ENCODE results near the gene KLK1. TPM values are rescaled to one million over a fixed set of nuclear protein-coding genes. Genes with fewer than 3 reads are reported as not detected.

Gene KLK1
- total RNA-seq, 1 experiment from 2014 or later = not detected

DNA sequence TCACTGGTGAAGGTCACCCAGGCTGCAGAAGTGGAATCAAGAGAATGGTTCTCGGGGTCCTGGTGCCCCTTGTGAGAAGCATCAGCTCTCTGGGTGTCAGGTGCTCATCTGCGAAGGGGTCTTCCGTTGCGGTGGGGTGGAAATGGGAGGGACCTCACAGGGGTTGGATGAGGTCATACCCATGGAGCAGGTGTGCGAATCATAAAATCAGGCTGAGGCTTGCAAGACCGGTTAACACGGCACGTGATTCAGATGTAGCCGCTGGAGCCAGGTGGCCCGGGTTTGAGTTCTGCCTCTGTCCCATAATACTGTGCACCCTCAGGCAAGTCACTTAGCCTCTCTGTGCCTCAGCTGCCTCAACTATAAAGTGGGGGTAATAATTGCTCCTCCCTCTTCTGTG, 13.7 kb upstream of the KLK1 start:
- Histone ChIP-seq H3K4me3 (no peak overlapping the region), H2AFZ (no peak overlapping the region), H3K4me2 (no peak overlapping the region), H3K79me2 (ENCODE audit: low read depth) (no peaks in the 10 kb centered on the region), H3K4me1 (replicated peaks; ENCODE audit: insufficient read depth) (peaks cover 5% of the 10 kb centered on the region; the same call in 1 of the 2 replicates), H3K9me2 (ENCODE audit: insufficient read depth) (no peaks in the 10 kb centered on the region), H3K36me3 (ENCODE audit: low read depth) (no peaks in the 10 kb centered on the region), H3K27me3 (ENCODE audit: insufficient read depth, low read depth) (peaks cover 26% of the 10 kb centered on the region), H3F3A (ENCODE audit: insufficient read depth, low read depth) (peaks cover 8% of the 10 kb centered on the region), H3K27ac (no peak overlapping the region), H4K20me1 (ENCODE audit: insufficient read depth) (no peaks in the 10 kb centered on the region), H3K9me3 (ENCODE audit: insufficient read depth, low read depth) (no peaks in the 10 kb centered on the region)
- ChIA-PET POLR2A (ENCODE audit: unreplicated experiment) (no interaction called here), CTCF (no interaction called here)
- BruUV-seq (replicated peaks) = no TSS peak
- no peak for DNase-seq
- intact Hi-C loops (cut with micrococcal nuclease; ENCODE audit: unreplicated experiment) = no loop called here
- TF ChIP-seq EZH2 (IDR thresholded peaks at IDR 0.05; ENCODE audit: low read depth) = no peak
- TF ChIP-seq, protein P1, sequence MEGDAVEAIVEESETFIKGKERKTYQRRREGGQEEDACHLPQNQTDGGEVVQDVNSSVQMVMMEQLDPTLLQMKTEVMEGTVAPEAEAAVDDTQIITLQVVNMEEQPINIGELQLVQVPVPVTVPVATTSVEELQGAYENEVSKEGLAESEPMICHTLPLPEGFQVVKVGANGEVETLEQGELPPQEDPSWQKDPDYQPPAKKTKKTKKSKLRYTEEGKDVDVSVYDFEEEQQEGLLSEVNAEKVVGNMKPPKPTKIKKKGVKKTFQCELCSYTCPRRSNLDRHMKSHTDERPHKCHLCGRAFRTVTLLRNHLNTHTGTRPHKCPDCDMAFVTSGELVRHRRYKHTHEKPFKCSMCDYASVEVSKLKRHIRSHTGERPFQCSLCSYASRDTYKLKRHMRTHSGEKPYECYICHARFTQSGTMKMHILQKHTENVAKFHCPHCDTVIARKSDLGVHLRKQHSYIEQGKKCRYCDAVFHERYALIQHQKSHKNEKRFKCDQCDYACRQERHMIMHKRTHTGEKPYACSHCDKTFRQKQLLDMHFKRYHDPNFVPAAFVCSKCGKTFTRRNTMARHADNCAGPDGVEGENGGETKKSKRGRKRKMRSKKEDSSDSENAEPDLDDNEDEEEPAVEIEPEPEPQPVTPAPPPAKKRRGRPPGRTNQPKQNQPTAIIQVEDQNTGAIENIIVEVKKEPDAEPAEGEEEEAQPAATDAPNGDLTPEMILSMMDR (conservative IDR thresholded peaks at IDR 0.05) = no peak

DNA sequence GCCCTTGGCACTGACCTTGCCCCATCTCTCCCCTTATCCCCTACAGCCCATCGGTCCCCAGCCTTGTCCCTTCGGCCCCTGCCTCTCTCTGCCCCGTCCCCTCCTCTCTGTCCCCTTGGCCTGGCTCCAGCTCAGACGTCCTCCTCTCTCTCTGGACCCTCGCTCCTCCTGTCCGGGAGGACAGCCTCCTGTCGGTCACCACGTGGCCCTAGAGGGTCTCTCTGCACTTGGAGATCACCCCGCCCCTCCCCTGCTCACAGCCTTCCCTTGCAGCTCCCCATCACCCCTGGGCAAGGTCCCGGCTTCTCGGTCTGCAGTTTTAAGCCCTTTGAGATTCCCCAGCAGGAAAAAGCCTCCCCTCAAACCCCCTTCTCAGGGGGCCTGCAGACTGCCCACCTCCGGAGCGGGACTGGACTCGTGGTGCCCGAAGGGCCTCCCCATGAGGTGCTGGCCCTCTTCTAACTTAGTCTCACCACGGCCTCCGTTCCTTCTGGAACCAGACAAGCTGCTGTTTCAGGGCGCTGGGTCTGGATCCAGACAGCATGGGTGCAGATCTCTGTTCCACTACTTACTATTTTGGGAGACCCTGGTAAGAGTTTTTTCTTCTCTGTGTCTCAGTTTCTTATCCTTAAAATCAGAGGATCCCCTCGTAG, 13.1 kb upstream of the KLK1 start:
- Histone ChIP-seq H3K27ac (no peak overlapping the region), H3K9me2 (ENCODE audit: insufficient read depth) (no peaks in the 10 kb centered on the region), H3K4me1 (replicated peaks; ENCODE audit: insufficient read depth) (peaks cover 5% of the 10 kb centered on the region; the same call in 1 of the 2 replicates), H3F3A (ENCODE audit: insufficient read depth, low read depth) (peaks cover 8% of the 10 kb centered on the region), H3K9me3 (ENCODE audit: insufficient read depth, low read depth) (no peaks in the 10 kb centered on the region), H4K20me1 (ENCODE audit: insufficient read depth) (no peaks in the 10 kb centered on the region), H3K4me3 (peak overlapping the region; percentile 69; the same call in 1 of the 2 replicates), H2AFZ (no peak overlapping the region), H3K79me2 (ENCODE audit: low read depth) (no peaks in the 10 kb centered on the region), H3K27me3 (ENCODE audit: insufficient read depth, low read depth) (peaks cover 24% of the 10 kb centered on the region), H3K4me2 (peak overlapping the region; percentile 90; the same call in 1 of the 2 replicates), H3K36me3 (ENCODE audit: low read depth) (no peaks in the 10 kb centered on the region)
- BruUV-seq (replicated peaks) = no TSS peak
- CTCF ChIA-PET = no interaction called here
- intact Hi-C loops (cut with micrococcal nuclease; ENCODE audit: unreplicated experiment) = no loop called here
- POLR2A ChIA-PET (ENCODE audit: unreplicated experiment) = no interaction called here
- TF ChIP-seq, protein P1 (conservative IDR thresholded peaks at IDR 0.05) = no peak
- DNase-seq = no peak

DNA sequence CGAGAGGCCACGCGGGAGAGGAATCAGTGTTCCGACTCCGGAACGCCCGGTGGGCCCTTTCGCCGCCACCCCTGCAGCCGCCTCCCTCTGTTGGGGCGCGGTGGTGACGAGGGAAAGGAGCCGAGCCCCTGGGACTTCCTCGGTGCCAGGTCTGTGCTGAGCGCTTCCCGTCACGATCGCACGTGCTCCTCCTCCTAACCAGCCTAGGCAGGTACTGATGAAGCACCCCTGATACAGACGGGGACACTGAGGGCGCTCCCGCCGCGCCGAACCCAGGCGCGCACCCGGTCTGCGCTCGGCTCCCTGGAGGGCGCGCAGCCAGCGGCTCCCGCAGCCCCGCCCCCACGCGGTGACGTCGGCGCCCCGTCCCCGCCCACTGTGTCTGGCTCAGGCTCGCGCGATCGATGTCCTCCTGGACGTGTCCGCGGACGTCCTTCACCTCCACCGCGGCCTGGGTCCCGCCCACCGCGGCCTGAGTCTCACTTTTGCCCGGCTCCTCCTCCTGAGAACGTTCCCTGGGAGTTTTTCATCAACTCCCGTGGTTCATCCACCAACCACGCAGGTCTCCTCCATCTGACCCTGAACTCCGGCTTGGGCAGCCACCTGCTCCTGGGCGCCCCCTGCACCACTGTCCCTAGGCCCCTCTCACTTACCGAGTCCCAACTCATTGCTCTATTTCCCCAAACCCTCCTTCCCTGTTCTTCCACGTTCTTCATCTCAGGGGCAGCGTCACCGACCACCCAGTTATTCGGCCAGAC, 12.4 kb upstream of the KLK1 start:
- Histone ChIP-seq H3K4me3 (peak overlapping the region; percentile 69), H3K4me2 (peak overlapping the region; percentile 90), H3F3A (ENCODE audit: insufficient read depth, low read depth) (peaks cover 8% of the 10 kb centered on the region), H3K27me3 (ENCODE audit: insufficient read depth, low read depth) (peaks cover 20% of the 10 kb centered on the region), H3K9me3 (ENCODE audit: insufficient read depth, low read depth) (no peaks in the 10 kb centered on the region), H4K20me1 (ENCODE audit: insufficient read depth) (no peaks in the 10 kb centered on the region), H3K9me2 (ENCODE audit: insufficient read depth) (no peaks in the 10 kb centered on the region), H3K36me3 (ENCODE audit: low read depth) (no peaks in the 10 kb centered on the region), H3K79me2 (ENCODE audit: low read depth) (no peaks in the 10 kb centered on the region), H3K27ac (no peak overlapping the region), H3K4me1 (replicated peaks; ENCODE audit: insufficient read depth) (peaks cover 5% of the 10 kb centered on the region; the same call in 1 of the 2 replicates), H2AFZ (peak overlapping the region; percentile 92)
- no peak for TF ChIP-seq EZH2 (IDR thresholded peaks at IDR 0.05; ENCODE audit: low read depth)
- TF ChIP-seq, protein P1 (conservative IDR thresholded peaks at IDR 0.05) = no peak
- intact Hi-C loops (cut with micrococcal nuclease; ENCODE audit: unreplicated experiment) = no loop called here
- BruUV-seq (replicated peaks) = no TSS peak
- ChIA-PET POLR2A (ENCODE audit: unreplicated experiment) (no interaction called here), CTCF (no interaction called here)
- DNase-seq = peak; percentile 67 to 83
